HG02678 (cell line): ENCODE data around the gene NBEAL2.

ENCODE experiments used
- ATAC-seq: cut with Tn5 transposase; IDR thresholded peaks from one replicate; pipeline ENCODE4 v1.9.1; 2021; ENCODE audit warnings: mild to moderate bottlenecking, moderate library complexity; ENCODE audit not compliant: unreplicated experiment

Gene NBEAL2

DNA sequence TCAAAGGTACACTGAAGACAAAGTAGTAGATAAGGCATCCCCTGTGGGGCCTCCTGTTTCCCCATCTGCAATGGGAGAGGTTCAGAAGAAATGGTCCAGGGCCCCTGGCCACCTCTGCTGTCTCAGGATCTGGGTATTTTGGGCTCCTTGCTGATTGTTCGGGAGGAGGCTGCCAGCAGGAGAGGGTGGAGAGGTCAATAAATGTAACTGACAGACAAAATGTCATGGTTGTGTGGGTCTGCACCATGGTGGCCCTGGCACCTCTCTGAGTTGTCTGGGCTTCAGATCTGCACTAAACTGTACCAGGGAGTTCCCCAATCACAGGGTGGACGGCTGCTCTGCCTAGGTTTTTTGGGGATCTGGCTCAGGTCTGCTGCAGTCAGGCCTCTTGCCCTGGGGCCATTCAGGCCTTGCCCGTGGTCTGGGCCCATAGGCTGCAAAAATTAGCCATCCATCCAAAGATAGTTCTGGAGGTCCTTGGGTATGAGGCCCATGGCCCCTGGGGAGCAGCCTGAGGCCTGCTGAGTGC lies 7.4 kb downstream of the NBEAL2 start:
- no peak for ATAC-seq

DNA sequence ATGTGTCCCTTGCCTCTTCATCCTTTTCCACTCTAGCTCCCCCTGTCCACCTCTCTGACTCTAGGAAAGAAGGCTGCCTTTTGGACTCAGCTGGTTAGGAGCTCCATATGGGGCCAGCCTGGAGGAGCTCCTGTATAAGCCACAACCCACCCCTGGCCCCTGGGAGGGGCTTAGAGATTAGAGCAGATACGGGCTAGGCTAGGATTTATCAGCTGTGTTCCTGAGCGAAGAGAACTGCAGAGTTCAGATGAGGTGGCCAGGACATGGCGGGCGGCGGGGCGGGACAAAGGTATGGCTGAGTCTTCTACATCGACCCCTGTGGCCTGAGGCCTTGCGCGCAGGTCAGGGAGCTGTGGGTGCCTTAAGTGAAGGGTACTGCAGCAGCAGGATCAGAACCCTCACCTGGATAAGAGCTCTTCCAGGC lies 7.9 kb downstream of the NBEAL2 start:
- no peak for ATAC-seq

DNA sequence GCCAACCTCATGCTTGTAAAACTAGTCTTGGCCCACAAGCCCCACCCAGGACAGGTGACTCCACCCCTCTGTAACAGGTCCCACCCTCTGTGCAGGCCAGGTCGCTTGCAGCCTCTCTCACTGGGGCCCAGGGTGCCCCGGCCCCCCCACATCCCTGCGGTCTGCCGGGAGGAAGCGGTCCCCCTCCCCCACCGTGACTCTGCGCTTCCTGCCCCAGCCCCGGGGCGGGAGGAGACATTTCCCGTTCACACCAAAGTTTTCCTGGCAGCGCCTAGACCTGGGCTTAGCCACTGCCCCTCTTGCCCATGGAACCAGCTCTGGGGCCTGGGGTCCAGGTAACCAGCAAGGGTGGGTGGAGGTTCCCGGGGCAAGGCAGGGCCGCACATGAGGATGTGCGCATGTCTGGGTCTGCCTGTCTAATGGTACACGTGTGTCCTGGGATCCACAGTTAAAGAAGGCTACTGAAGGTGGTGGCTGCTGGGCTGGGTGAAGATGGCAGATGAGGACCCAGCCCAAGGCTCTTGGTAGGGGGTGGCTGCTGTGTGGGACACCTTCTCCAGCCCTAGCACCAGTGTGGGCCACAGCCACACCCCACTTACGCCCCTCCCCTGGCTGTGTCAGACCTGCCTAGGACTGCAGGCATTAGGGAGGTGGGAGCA lies 8.4 kb downstream of the NBEAL2 start:
- peak; percentile 77 for ATAC-seq

DNA sequence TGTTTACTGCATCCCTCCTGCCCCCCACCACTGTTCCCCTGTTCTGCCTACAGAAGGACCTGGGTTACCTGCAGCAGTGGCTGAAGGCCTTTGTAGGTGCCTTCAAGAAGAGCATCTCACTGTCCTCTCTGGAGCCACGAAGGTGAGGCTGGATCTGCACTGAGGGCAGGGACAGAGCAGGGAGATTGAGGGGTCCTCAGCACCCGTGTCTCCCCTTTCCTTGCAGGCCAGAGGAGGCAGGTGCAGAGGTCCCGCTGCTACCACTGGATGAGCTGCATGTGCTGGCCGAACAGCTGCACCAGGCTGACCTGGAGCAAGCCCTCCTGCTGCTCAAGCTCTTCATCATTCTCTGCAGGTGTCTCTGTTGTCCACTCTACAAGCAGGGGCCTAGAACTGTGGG lies 9.2 kb downstream of the NBEAL2 start:
- no peak for ATAC-seq

DNA sequence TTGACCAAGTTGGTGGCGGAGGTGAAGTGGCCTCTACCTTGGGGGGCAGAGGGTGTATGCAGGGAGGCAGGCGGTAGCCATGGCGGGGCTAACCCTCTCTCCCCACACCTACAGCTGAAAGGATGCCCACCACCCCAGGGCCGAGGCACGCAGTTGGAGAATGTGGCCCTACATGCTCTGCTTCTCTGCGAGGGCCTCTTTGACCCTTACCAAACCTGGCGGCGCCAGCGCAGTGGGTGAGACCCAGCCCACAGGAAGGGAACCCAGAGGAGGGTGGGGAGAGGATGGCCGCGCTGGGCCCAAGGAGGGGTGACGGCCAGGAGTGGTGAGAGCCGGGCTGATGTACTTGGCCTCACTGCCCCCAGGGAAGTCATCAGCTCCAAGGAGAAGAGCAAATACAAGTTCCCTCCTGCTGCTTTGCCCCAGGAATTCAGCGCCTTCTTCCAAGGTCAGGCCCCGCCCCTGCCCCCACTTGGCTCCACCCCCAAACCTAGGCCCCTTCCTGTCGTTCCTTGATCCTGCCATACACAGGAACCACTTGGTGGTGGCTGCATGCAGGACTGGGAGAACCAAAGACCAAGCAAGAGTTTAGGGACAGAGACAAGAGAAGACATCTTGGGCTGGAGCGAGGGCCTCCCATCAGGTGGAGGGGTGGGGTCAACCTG lies 9.8 kb downstream of the NBEAL2 start:
- ATAC-seq = no peak

DNA sequence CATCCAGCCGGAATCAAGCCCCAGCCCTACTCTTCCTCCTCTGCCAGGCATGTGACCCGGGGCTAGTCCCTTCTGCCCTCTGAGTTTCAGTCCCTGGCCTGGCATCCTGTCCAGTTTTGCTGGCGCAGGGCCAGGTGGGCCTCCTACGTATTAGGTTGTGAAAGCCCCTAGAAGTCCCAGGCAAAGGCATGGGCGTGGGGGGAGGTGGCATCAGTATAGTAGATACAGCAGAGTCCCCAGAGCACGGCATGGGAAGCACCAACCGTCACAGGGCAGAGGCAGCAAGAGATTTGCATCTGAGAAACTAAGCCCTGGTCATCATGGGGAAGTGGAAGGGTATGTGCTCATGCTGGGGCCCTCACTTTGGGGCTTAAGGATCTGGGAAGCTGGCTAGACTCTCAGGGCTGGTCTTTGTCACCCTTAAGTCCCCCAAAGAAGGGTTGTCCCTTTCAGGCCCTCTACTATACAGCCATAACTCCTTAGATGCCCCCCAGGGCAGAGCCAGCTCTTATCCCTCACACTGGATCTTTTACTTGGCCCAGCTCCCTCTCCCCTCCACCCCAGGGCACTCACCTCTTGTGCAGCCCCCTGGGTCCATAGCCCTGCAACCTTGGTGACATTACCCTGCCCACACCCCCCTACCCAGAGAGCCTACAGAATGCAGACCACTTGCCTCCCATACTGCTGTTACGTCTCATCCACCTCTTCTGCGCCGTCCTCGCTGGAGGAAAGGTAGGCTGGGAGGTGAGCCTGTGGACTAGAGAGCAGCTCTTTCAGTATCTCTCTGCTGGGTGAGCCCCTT lies 11.3 kb downstream of the NBEAL2 start:
- peak; percentile 47 for ATAC-seq

DNA sequence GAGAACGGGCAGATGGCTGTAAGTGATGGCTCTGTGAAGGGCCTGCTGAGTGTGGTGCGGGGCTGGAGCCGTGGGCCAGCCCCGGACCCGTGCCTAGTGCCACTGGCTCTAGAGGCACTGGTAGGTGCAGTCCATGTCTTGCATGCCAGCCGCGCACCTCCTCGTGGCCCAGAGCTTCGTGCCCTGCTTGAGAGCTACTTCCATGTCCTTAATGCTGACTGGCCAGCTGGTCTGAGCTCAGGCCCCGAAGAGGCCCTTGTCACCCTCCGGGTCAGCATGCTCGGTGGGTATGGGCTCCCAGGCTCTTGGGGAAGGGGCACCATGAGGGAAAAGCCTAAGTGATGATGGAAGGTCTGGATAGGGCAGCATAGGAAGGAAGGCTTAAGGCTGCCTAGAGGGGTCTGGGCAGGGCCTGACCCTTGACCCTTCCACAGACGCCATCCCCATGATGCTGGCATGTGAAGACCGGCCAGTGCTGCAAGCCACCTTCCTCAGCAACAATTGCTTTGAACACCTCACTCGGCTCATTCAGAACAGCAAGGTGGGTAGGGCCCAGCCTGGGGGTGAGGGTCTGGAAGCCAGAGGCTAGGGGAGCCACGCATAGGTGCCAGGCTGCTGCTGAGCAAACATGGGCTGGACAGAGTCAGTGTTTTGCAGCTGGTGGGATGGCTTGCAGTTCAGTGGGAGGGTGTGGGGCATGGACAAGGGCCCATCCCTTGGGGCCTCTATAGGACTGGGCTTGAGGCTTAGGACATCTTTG lies 12.1 kb downstream of the NBEAL2 start:
- ATAC-seq = no peak

DNA sequence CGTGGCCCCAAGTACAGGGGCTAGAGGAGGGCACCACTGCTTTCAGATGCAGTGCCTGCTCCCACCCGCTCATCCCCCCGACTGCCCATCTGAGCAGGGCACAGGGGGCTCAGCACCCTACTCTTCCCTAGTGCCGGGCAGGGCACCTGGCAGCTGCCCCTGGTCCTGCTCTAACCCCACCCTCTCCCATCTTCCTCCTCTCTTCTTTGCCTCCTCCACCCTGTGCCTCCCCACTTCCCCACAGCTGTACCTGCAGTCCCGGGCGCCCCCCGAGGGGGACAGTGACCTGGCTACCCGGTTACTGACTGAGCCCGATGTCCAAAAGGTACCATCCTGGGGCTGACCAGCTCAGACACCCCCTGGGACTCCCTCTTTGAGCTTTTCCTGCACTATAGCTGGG lies 12.8 kb downstream of the NBEAL2 start:
- no peak for ATAC-seq

DNA sequence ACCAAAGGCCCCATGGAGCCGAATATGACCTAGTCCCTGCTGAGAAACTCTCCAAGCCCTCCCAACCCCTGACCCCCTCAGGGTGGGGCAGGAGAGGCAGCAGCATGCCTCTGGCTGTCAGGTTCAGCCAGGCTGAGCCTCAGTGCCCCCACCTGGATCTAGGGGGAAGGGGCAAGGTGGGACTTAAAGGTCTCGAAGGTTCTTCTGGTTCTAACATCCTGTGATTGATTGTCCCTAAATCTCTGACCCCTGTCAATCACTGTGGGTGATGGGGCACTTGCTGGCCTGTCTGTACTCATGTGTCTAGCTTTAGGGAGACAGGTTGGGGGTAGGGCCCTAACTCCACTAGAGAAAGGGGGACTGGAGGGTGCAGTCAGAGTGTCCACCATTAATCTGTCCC lies 13.8 kb downstream of the NBEAL2 start:
- ATAC-seq = no peak

DNA sequence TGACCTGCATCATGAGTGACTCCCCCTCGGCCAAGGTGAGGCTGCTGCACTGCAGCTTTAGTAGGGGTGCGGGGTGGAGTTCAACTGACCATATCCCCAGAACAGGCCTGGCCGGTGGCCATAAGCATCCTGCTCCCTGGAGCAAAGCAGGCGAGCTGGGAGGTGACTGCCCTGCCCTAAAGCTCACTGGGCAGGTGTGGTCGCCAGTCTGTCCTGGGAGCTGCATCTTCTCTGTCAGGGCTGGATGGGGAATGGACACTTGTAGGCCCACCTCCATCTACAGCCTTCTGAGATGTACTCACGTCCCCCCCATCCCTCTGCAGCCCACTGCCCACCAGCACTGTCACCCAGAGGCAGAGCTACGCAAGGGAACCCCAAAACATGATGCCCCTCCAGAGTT lies 14.5 kb downstream of the NBEAL2 start:
- ATAC-seq = no peak

DNA sequence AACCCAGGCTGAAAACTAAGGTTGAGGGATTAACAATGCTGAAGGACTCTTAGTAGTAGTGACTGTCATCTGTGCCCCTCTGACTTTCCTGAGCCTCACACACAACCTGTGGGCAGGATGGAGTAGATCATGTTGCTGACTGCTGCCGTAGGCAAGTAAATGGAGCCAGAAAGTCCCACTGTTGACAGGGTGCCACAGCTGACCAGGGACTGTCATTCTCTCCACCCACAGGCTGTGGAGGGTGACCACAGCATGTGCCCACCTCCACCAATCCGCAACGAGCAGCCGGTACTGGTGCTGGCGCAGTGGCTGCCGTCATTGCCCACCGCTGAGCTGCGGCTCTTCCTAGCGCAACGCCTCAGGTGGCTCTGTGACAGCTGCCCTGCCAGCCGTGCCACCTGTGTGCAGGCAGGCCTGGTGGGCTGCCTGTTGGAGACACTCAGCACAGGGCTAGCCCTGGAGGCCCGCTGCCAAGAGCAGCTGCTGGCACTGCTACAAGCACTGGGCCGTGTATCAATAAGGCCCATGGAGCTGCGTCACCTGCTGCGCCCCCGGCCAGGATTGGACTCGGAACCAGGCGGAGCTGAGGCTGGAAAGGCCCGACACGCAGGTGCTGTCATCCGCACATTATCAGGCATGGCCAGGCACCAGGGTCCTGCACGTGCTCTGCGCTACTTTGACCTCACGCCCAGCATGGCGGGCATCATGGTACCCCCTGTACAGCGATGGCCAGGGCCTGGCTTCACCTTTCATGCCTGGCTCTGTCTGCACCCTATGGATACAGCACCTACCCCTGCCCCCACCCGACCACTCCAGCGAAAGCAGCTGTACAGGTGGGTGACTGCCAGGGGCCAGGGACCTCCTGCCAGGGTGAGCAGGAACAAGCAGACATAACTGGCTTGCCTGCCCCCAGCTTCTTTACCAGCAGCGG lies 15.6 kb downstream of the NBEAL2 start:
- no peak for ATAC-seq

DNA sequence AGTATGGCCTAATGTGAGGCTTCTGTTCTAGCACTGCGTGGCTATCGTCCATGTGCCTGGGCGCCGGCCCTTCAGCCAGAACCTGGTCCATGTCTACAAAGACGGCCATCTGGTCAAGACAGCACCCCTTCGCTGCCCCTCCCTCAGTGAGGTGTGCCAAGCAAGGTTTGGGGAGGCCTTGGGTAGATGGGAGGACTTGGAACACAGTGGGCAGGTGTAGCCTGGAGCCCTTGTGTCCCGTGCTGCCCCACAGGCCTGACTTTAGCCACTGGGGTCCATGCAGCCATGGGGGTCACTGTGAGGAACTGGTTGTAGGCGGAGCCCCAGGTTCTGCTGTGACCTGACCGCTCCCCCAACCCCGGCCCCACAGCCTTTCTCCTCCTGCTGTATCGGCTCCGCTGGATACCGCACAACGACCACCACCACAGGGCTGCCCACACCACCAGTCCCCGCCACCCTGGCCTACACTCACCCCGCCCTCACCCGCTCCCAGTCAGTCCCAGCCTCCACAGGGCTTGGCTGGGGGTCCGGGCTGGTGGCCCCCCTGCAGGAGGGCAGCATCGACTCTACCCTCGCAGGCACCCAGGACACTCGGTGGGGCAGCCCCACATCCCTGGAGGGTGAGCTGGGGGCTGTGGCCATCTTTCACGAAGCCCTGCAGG lies 16.6 kb downstream of the NBEAL2 start:
- no peak for ATAC-seq

DNA sequence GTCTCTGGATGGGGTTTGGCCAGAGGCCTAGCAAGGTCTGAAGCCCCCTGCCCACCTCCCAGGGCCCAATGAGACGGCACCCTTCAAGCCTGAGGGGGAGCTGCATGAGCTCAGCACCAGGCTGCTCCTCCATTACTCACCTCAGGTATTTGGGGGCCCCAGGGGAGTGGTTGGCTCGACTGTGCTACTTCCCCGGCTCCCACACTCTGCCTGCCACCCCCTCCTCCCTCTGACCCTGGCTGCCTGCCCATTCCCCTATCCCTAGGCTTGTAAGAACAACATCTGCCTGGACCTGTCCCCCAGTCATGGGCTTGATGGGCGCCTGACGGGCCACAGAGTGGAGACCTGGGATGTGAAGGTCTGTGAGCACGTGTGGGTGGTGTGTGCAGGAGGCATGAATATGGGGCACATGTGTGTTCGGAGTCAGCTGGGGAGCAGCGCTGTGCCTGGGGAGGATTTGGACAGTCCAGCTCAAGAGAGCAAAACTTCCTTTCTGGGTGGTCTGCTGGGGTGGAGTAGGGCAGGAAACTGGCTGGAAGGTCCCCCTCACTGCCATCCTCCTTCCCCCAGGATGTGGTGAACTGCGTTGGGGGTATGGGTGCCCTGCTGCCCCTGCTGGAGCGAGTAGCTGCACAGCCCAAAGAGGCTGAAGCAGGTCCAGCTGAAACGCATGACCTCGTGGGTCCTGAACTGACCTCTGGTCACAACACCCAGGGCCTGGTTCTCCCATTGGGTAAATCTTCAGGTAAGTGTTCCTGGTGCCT lies 17.4 kb downstream of the NBEAL2 start:
- no peak for ATAC-seq

DNA sequence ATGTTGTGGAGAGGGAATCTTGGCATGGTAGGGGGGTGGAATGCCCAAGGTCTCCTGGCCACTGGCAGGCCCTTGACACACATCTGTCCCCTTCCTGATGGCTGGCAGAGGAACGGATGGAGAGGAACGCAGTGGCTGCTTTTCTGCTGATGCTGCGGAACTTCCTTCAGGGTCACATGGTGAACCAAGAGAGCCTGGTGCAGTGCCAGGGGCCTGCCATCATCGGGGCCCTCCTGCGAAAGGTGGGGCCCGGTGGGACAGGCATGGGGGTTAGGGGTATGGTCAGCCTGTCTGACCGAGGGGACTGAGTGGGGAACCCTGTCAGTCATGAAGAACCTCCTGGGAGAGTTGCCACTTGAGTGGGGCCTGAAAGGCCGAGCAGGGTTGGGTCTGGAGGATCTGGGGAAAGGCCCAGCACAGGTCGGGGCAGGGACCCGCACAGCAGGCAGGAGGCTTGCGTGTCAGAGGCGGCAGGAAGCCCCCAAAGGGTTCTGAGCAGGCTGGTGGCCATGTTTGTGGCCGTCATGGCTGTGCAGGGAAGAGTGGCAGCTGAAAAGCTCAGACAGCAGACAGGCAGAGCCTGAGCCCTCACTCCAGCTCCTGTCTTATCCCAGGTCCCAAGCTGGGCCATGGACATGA lies 18.1 kb downstream of the NBEAL2 start:
- ATAC-seq = no peak

DNA sequence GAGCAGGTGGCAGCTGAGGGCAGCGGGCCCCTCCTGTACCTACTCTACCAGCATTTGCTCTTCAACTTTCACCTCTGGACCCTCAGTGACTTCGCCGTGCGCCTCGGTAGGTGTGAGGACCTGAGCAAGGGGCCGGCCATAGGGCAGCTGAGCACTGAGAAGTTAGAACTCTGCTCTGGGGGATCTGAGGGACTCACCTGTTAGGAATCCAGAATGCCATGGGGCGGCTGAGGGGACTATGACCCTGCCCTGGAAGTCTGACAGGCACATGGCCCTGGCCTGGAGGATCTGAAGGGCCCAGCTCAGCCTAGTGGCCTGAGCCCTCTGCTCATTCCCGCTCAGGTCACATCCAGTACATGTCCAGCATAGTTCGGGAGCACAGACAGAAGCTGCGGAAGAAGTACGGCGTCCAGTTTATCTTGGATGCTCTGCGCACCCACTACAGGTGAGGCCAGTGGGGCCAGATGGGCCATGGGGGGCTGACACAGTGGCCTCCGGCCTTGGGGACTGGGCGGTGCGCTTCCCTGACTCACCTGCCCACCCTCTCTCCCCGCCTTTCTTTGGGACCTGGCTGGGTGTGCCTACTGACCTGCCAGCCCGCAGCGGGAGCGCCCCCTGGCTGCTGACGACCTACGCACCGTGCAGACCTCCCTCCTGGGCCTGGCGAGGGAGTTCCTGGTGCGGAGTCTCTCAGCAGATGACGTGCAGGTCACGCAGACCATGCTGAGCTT lies 18.8 kb downstream of the NBEAL2 start:
- ATAC-seq = no peak

DNA sequence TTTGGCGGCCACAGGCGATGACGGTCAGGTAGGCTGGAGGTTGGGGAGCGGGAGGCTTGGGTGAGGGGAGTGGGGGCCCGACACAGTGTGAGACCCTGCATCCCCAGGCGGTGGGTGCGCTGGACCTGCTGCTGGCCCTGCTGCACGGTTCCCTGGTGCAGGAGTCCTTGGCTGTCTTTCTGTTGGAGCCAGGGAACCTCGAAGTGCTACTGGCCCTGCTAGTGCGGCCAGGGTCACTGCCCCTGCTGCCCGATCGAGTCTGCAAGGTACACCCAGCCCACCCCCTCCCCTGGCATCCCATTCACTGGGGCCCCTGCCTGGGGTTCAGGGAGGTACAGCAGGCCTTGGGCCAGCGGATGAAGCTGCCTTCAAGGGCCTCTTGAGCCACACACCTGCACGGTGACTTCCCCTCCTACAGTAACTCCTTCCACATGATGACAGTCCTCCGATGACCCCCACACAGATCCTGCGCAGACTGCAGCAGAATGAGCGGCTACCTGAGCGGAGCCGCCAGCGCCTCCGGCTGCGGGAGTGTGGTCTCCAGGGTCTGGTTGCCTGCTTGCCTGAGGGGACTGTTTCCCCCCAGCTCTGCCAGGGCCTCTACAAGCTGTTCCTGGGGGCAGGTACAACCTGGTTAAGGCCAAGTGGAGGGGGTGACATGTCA lies 19.5 kb downstream of the NBEAL2 start:
- ATAC-seq = no peak
